LNCaP clone FGC (cell line): Measurements from ENCODE around the gene PRR14L.

Experiments used
- DNase-seq: peaks from one replicate; pipeline ENCODE4 v3.0.0-alpha.2; 2011; ENCODE audit warnings: low read depth
- H3K4me3 ChIP-seq: 2 replicates; pipeline ENCODE4 v1.5.1; 2011; ENCODE audit warnings: mild to moderate bottlenecking, low read depth, low read length, control low read depth
- TF ChIP-seq, protein P1 (sequence below): IDR thresholded peaks from 2 replicates; pipeline ENCODE4 v1.5.1; 2012; ENCODE audit warnings: mild to moderate bottlenecking; ENCODE audit not compliant: control insufficient read depth, insufficient read depth; ENCODE audit errors: extremely low read depth

PRR14L gene

DNA sequence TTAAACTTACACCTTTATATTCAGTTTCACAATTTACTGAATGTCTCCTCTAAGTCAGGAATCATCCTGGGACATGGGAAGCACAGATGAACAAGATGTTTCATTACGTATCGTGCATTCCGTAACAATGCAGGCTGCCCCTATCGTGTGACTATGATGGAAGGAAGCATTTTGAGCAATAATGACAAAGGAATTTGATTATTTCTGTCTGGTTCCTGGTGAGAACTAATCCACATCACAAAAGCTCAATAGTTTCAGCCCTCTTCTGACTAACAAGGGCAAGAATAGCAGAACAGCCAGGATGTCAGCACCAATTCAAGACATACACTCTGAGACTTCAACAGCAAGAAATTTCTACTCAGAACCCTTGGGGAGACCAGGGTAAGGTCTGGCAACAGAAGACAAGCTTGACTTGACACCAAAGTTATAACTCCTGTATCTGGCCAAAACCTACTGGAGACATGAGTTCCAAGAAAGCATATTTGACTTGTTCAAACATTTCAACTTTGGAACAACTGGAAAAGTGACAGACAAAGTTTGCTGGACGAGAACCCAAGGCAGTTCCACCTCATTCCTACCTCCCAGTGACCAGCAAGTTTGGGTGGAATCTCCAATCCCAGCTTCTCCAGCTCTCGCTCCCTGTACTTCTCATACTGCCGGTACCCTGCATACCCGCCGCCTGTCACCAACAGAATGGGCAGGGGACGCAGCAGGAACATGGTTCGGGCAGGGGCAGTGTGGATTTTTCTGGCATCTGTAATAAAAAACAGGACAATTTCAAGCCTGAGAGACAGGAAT lies 102.2 kb downstream of the PRR14L start:
- H3K4me3 ChIP-seq, result no peak overlapping the region
- TF ChIP-seq, protein P1, sequence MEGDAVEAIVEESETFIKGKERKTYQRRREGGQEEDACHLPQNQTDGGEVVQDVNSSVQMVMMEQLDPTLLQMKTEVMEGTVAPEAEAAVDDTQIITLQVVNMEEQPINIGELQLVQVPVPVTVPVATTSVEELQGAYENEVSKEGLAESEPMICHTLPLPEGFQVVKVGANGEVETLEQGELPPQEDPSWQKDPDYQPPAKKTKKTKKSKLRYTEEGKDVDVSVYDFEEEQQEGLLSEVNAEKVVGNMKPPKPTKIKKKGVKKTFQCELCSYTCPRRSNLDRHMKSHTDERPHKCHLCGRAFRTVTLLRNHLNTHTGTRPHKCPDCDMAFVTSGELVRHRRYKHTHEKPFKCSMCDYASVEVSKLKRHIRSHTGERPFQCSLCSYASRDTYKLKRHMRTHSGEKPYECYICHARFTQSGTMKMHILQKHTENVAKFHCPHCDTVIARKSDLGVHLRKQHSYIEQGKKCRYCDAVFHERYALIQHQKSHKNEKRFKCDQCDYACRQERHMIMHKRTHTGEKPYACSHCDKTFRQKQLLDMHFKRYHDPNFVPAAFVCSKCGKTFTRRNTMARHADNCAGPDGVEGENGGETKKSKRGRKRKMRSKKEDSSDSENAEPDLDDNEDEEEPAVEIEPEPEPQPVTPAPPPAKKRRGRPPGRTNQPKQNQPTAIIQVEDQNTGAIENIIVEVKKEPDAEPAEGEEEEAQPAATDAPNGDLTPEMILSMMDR, result no peak
- no peak for DNase-seq

DNA sequence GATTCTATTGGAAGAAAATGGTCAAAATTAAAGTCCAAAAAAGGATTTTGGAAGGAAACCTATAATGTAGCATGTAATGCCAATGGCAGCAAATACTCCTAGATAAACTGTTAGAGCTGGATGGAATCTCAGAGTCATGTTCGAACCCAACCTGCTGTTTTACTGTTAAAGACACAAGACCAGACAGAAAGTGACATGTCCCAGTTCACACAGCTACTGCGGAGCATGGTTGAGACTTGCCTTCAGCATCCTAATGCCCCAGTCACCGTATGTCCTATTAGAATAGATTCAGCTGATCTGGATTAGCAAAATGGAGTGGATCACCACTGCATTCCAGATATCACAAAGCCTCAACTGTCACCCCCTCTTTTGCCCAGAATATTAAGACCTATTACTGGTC lies 102.9 kb downstream of the PRR14L start:
- no peak overlapping the region for H3K4me3 ChIP-seq
- DNase-seq, result no peak
- TF ChIP-seq, protein P1, result no peak

DNA sequence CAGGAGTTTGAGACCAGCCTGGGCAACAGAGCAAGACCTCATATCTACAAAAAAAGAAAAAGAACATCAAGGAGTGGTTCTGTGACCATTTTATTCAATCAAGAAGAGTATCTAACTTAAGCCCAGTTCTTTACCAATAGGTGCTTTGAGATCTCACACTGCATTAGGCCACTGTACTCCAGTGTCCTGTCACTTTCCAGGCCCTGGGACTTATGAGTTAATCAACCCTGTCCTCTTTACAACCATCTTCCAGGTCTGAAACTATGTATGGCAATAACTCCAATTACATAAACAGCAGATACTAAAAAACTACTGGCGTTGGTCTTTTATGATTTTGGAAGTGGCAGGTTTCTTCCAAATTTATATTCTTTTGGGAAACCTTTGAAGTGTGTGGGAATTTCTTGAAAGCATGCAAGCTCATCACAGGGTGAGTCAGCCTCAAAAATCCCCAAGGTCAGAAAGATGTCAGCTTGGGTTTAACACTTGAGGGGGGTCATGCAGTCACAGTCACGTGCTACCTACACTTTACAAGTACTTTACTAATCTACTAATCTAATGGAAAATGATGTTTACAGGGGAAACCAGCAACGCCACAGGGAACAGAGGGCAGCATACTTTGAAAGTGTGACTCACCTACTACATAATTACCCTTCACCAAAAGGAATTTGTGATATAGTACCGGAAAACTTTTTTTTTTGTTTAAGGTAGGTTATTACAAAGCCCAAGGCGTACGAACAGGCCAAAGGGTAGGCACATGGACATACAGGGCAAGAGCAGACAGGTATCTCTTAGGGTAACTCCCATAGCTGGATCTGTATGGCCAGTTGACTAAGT lies 103.5 kb downstream of the PRR14L start:
- DNase-seq, result no peak
- no peak overlapping the region for H3K4me3 ChIP-seq
- TF ChIP-seq, protein P1, result no peak

DNA sequence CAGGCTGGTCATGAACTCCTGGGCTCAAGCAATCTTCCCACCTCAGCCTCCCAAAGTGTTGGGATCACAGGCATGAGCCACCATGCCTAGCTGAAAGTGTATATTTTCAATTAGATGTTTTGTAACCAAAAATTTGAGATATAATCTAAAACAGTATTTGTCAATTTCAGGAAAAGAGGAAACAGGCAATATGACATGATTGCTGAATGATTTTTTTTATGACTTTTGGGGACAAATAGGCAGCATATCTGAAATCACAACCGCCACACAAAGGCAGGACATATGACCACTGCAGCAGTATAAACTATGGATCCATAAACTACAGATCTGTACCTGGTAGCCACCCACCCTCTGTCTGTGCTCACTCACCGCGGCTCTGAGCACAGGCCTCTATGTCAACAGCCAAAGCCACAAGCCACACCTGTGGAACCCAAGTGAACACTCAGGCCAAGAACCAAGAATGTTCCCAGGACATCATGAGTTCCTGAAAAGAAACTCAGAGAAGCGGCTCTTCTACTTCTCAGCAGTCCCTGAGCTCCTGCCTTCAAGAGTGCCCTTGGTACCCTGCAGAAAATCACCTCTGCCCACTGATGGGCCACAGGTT lies 110.4 kb downstream of the PRR14L start:
- no peak for DNase-seq
- no peak overlapping the region for H3K4me3 ChIP-seq
- TF ChIP-seq, protein P1, result no peak

DNA sequence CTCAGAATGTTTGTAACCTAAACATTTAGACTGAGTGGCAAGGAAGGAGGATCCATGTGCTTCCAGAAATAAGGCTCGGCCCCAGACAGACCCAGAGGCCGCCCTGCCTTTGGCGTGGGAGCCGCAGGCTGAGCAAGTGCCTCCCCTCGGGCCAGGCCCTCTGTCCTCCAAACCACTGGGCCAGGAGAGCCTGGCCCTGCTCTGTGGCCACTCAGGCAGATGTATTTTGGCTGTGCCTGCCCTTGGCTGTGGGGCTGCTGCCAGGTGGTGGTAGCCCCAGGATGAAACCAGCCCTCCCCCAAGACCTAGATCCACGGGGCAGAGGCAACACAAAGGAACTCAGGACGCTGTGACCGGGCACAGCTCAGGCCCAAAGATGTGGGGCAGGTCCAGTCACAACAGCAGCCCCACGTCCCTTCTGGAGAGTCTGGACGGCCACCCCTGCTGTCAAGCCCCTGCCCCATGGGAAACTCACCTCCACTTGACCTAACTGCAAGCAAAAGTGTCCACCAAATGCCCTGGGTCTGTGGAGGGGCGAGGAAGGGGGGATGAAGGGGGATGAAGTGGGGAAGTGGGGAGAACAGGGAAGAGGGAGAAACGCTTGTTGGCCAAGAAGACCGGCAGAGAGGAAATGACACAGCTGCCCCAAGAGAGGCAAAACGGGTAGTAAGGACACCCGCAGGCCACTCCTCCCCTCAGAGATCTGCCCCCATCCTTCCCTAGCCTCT lies 111.9 kb downstream of the PRR14L start:
- TF ChIP-seq, protein P1, result no peak
- DNase-seq, result no peak
- no peak overlapping the region for H3K4me3 ChIP-seq

DNA sequence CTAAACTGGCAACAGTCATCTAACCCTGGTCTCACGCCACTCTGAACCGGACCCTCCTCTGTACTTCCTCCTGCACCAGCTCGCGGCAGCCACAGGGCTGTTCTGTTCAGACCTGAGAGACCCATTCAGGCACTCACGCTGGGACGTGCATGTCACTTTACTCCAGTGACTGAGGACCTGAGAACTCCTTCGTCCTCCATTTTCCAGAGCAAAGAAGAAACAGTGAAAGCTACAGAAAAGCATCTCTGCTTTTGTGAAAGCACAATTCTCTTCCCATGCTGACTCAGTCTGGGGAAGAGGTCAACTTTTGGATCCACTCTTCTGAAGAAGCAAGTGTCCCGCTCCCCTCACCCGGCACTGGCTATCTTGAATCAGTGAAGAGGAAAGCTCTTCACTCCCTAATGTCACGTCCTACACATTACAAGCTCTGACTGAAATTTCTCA lies 112.5 kb downstream of the PRR14L start:
- H3K4me3 ChIP-seq, result no peak overlapping the region
- DNase-seq, result no peak
- TF ChIP-seq, protein P1, result no peak
